Measurements from ENCODE around the gene WNT4. TPM values are rescaled to one million over a fixed set of nuclear protein-coding genes. Genes with fewer than 3 reads are reported as not detected.

WNT4 gene
- total RNA-seq, 2 experiments from 2014 or later = not detected

- POLR2A ChIA-PET = interaction anchor here (0.8 to 3.5 kb wide), 9 partner anchors 9 to 61 kb away, joined by 3 to 12 read pairs (median 5); partner anchors contain the start of gene CDC42
- Histone ChIP-seq H3K27ac (ENCODE audit: low read depth in 1 of 2, low read length in 2 of 2) (no peak overlapping the region), H3K36me3 (ENCODE audit: insufficient read depth, low read length) (peaks cover 71% of the 10 kb centered on the region), H3K27me3 (ENCODE audit: control insufficient read depth in 1 of 2, insufficient read depth in 2 of 2, low read length in 2 of 2) (no peaks in the 10 kb centered on the region), H3K4me1 (ENCODE audit: insufficient read depth, low read length) (peaks cover 48% of the 10 kb centered on the region), H3K4me3 (ENCODE audit: low read length) (no peak overlapping the region), H3K9me3 (ENCODE audit: control insufficient read depth in 1 of 2, insufficient read depth in 1 of 2, low read length in 2 of 2) (no peaks in the 10 kb centered on the region)
- H3K4me1 Mint-ChIP-seq (ENCODE audit: low read depth) = peaks cover 88% of the 10 kb centered on the region
- H3K27ac Mint-ChIP-seq = peak overlapping the region; percentile 83
- peak overlapping the region; percentile 22 for H3K4me3 Mint-ChIP-seq
- H3K27me3 Mint-ChIP-seq = no peaks in the 10 kb centered on the region
- no peak for DNase-seq
- no peaks in the 10 kb centered on the region for H3K9me3 Mint-ChIP-seq
- CTCF ChIA-PET = interaction anchor here (1.3 to 1.6 kb wide), 4 partner anchors 19 to 61 kb away, joined by 3 to 4 read pairs (median 4); no protein-coding TSS in a partner anchor
- intact Hi-C loops (cut with DNase I, micrococcal nuclease) = no loop called here
- TF ChIP-seq, protein P1, sequence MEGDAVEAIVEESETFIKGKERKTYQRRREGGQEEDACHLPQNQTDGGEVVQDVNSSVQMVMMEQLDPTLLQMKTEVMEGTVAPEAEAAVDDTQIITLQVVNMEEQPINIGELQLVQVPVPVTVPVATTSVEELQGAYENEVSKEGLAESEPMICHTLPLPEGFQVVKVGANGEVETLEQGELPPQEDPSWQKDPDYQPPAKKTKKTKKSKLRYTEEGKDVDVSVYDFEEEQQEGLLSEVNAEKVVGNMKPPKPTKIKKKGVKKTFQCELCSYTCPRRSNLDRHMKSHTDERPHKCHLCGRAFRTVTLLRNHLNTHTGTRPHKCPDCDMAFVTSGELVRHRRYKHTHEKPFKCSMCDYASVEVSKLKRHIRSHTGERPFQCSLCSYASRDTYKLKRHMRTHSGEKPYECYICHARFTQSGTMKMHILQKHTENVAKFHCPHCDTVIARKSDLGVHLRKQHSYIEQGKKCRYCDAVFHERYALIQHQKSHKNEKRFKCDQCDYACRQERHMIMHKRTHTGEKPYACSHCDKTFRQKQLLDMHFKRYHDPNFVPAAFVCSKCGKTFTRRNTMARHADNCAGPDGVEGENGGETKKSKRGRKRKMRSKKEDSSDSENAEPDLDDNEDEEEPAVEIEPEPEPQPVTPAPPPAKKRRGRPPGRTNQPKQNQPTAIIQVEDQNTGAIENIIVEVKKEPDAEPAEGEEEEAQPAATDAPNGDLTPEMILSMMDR (IDR thresholded peaks at IDR 0.05) = no peak
- no peak for ATAC-seq (ENCODE audit: poor library complexity)
- peaks cover 95% of the 10 kb centered on the region for H3K36me3 Mint-ChIP-seq (ENCODE audit: low read depth)
Observed at GRCh38 chr1:22080191-22080590, 62.7 kb downstream of the WNT4 start.

GRCh38 chr1:22078133-22078532 lies 64.8 kb downstream of the WNT4 start:
- peaks cover 79% of the 10 kb centered on the region for H3K36me3 ChIP-seq (ENCODE audit: insufficient read depth, low read length)
- H3K4me3 ChIP-seq (ENCODE audit: low read length) = no peak overlapping the region
- intact Hi-C loops (cut with DNase I, micrococcal nuclease) = no loop called here
- DNase-seq (no peak), ATAC-seq (ENCODE audit: poor library complexity) (no peak)
- H3K27ac ChIP-seq (ENCODE audit: low read depth in 1 of 2, low read length in 2 of 2) = peak overlapping the region in 1 of 2 donors; percentile 22
- H3K27me3 ChIP-seq (ENCODE audit: control insufficient read depth in 1 of 2, insufficient read depth in 2 of 2, low read length in 2 of 2) = no peaks in the 10 kb centered on the region
- peaks cover 58% of the 10 kb centered on the region for H3K4me1 ChIP-seq (ENCODE audit: insufficient read depth, low read length)
- Mint-ChIP-seq H3K4me1 (ENCODE audit: low read depth) (peaks cover 86% of the 10 kb centered on the region), H3K27me3 (no peaks in the 10 kb centered on the region), H3K9me3 (no peaks in the 10 kb centered on the region), H3K27ac (peak overlapping the region; percentile 83), H3K4me3 (peak overlapping the region; percentile 21), H3K36me3 (ENCODE audit: low read depth) (peaks cover 93% of the 10 kb centered on the region)
- CTCF ChIA-PET = interaction anchor here (0.7 to 1.2 kb wide), 2 partner anchors 14 to 47 kb away, joined by 3 to 4 read pairs; no protein-coding TSS in a partner anchor
- POLR2A ChIA-PET = interaction anchor here (1.2 to 1.5 kb wide), 3 partner anchors 25 to 54 kb away, joined by 4 to 7 read pairs (median 5); no protein-coding TSS in a partner anchor
- H3K9me3 ChIP-seq (ENCODE audit: control insufficient read depth in 1 of 2, insufficient read depth in 1 of 2, low read length in 2 of 2) = no peaks in the 10 kb centered on the region
- TF ChIP-seq, protein P1 (IDR thresholded peaks at IDR 0.05) = no peak

- Mint-ChIP-seq H3K4me1 (ENCODE audit: low read depth) (peaks cover 89% of the 10 kb centered on the region), H3K9me3 (no peaks in the 10 kb centered on the region), H3K4me3 (peak overlapping the region; percentile 21), H3K27me3 (no peaks in the 10 kb centered on the region), H3K36me3 (ENCODE audit: low read depth) (peaks cover 97% of the 10 kb centered on the region), H3K27ac (peak overlapping the region; percentile 83)
- DNase-seq = no peak
- no peaks in the 10 kb centered on the region for H3K27me3 ChIP-seq (ENCODE audit: control insufficient read depth in 1 of 2, insufficient read depth in 2 of 2, low read length in 2 of 2)
- peak overlapping the region; percentile 20 to 22 for H3K27ac ChIP-seq (ENCODE audit: low read depth in 1 of 2, low read length in 2 of 2)
- no peaks in the 10 kb centered on the region for H3K9me3 ChIP-seq (ENCODE audit: control insufficient read depth in 1 of 2, insufficient read depth in 1 of 2, low read length in 2 of 2)
- intact Hi-C loops (cut with DNase I, micrococcal nuclease) = no loop called here
- TF ChIP-seq, protein P1 (IDR thresholded peaks at IDR 0.05) = no peak
- H3K36me3 ChIP-seq (ENCODE audit: insufficient read depth, low read length) = peaks cover 83% of the 10 kb centered on the region
- H3K4me1 ChIP-seq (ENCODE audit: insufficient read depth, low read length) = peaks cover 59% of the 10 kb centered on the region
- ATAC-seq (ENCODE audit: poor library complexity) = no peak
- POLR2A ChIA-PET = interaction anchor here (0.6 to 1.5 kb wide), 4 partner anchors 24 to 1614 kb away, joined by 3 to 7 read pairs (median 4); no protein-coding TSS in a partner anchor
- no peak overlapping the region for H3K4me3 ChIP-seq (ENCODE audit: low read length)
- CTCF ChIA-PET = no interaction called here
Observed at GRCh38 chr1:22077728-22078127, 65.2 kb downstream of the WNT4 start.

Measured in CD4-positive, alpha-beta T cell (primary cell).